Activated T-cell treated with anti-CD3 and anti-CD28 coated beads for 48 hours (primary cell): ENCODE measurements around the gene ADAMTS17.

Source experiments
- DNase-seq: peaks from one replicate; pipeline ENCODE4 v3.0.0-alpha.2; 2020; ENCODE audit warnings: low read depth

The ADAMTS17 gene

DNA sequence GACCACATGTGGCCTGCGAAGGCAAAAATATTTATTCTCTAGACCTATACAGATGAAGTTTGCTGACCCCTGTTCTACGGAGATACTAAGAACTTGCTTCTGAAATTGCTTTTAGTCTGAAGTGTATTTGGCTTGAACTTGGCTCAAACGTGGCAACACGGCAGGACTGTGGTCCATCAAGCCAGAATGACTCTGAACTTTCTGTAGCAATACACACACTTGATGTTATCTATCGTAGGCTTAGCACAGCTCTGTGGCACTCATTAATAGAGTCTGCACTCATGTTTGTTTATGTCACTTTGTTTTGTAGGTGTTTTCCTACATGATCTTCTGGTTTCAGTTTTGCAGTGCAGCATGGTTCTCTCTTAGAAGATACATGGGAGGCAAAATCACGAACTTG is 298.1 kb downstream of the ADAMTS17 start:
- DNase-seq = no peak

GRCh38 chr15:100043068-100043641 is 298.6 kb downstream of the ADAMTS17 start:
- DNase-seq = no peak

DNA sequence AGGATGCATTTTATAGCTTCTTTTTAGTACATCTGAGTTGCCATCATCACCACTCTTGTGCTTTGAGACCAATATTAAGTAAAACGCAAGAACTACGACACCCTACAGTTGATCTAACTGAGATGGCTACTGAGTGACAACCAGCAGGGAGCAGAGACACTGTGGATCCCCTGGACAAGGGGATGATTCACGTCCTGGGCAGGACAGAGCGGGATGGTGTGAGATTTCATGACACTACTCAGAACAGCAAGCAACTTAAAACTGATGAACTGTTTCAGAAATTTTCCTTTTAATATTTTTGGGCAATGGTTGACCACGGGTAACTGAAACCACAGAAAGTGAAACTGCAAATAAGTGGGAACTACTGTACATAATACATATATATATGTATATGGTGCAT is 299.2 kb downstream of the ADAMTS17 start:
- DNase-seq = no peak

GRCh38 chr15:100041127-100041828 is 300.5 kb downstream of the ADAMTS17 start:
- no peak for DNase-seq

- DNase-seq = no peak
Measured at GRCh38 chr15:100039994-100040393, 301.8 kb downstream of the ADAMTS17 start.

DNA sequence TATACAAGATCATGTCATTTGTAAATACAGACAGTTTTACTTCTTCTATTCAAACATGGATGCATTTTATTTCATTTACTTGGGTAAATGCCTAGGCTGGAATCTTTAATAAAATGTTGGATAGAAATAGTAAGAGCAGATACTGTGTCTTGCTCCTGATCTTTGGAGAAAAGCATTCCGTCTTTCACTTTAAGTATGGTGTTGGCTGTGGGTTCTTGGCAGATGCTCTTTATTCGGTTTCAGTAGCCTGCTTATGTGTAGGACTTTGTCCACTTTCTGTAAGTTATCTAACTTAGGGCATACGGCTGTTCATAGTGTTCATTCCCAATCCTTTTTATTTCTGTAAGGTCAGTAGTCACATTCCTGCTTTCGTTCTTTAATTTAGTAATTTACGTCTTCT is 303.0 kb downstream of the ADAMTS17 start:
- DNase-seq = no peak

DNA sequence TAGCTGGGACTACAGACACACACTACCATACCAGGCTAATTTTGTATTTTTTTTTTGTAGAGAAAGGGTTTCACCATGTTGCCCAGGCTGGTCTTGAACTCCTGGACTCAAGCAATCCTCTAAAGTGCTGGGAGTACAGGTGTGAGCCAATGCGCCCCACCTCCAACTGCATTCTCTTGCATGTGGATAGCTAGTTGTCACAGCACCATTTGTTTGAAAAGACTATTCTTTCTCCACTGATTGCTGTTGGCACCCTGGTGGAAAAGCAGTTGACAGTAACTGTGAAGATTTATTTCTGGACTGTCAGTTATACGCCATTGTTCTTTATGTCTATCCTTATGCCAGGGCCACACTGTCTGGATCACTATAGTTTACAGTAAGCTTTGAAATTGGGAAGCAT is 303.9 kb downstream of the ADAMTS17 start:
- no peak for DNase-seq

- no peak for DNase-seq
Measured at GRCh38 chr15:100036015-100036414, 305.8 kb downstream of the ADAMTS17 start.

GRCh38 chr15:100034191-100034590 is 307.6 kb downstream of the ADAMTS17 start:
- DNase-seq = no peak

- DNase-seq = no peak
Measured at GRCh38 chr15:100033140-100033857, 308.5 kb downstream of the ADAMTS17 start.

DNA sequence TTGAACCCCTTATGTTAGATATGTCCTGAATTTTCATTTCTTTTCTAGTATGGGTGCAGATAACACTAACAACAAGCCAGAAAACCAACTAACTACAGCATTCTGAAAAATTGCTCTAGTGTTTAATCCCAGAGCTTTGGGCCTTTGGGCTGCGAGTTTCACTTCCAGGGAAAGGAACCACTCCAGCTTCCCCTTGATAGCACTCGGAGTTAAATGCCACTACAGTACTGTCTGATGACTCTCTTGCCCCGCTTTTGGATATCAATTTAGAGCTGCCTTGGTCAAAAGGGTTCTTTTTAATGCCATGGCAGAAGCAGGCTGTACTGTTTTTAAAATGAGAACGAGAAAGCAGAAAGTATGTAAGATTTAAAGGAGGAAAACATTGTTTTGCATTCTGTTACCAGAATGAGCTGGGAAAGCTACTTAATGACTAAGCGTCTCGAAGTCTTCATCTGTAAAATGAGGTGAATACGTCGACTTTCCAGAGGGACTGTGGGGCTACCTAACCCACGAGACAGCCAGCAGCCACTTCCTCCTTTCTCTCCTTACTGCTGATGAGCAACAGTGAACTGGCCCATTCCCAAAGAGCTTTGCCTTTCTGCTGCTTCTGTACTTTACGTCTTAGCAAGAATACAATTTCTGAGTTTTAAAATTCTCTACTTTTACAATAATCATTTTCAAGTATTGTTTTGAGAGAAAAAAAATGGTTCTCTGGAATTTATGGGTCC is 309.3 kb downstream of the ADAMTS17 start:
- DNase-seq = no peak

GRCh38 chr15:100031665-100032357 is 310.0 kb downstream of the ADAMTS17 start:
- no peak for DNase-seq

DNA sequence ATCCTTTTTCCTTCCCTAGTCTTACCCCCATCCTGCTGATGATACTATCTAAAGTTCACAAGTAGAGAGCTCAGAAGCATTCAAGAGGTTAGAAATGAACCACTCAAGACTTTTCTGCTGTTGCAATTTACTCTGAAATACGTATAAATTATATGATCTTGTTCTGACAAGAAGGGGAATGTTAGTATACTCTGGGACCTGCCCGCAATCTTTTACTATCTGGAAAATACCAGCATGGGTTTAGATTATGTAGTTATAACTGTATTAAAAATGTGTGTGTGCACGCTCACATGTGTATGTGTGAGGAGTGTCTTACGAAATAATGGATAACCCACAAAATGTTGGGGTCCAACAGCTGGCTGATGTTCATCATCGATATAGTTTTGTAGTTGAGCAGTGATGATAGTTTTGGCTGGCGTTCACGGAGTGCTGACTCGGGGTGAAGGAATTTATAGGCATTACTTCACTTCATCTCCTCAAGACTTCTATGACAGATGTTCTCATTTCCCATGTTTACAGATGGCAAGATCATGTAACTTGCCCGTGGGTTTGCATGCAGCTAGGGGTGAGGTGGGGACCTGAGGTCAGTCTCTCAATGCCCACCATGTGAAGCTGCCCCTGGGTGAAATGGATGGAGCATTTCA is 311.1 kb downstream of the ADAMTS17 start:
- no peak for DNase-seq

- no peak for DNase-seq
Measured at GRCh38 chr15:100029868-100030479, 311.8 kb downstream of the ADAMTS17 start.

- no peak for DNase-seq
Measured at GRCh38 chr15:100029045-100029444, 312.7 kb downstream of the ADAMTS17 start.

GRCh38 chr15:100026041-100026440 is 315.7 kb downstream of the ADAMTS17 start:
- DNase-seq = no peak

DNA sequence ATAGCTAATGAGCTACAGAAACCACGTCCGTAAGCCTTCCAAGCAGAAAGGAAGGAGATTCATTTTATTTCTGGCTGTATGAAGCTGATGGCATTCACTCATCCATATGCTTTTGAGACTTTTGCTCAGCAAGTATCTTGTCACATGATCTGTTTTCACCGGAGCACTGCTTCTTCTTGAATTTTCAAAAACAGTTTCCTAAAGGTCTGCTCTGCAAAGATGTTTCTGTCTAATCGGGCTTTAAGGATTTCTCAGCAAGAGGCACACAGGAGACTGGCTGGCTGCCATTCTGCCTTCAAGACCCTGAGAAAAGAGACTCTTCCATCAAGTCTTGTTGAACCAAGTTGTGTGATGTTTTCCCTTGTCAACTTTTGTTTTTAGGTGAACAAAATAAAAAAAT is 319.0 kb downstream of the ADAMTS17 start:
- DNase-seq = no peak

DNA sequence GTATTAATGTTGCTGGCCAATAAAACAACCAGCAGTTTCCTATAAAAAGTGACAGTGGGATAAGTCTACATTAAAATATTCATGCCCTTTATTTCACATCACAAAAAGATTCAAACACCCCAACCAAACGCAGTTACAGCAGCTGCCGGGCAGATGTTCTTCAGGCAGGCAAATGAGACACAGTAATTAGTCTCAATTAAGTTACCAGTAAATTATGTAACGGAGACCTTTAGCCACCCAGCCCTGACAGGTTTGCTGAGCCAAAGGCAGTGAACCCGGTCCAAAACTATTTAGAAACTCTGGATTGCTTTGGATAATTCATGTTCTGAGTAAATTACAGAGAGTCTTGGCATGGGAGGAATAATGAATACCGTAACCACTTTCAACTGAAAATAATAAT is 319.4 kb downstream of the ADAMTS17 start:
- DNase-seq = no peak

GRCh38 chr15:100021653-100022052 is 320.1 kb downstream of the ADAMTS17 start:
- no peak for DNase-seq

- DNase-seq = no peak
Measured at GRCh38 chr15:100020614-100021013, 321.2 kb downstream of the ADAMTS17 start.

GRCh38 chr15:100020189-100020588 is 321.6 kb downstream of the ADAMTS17 start:
- no peak for DNase-seq
